IPS-18a (cell line): Measurements from ENCODE around the gene CIITA.
"Not testable (repeated sequence)": the region's sequence is repeated elsewhere in the genome, so short reads cannot be mapped to it uniquely, and the experiment has no call there.

Experiments
- H3K27ac ChIP-seq: one replicate; pipeline ENCODE4 v1.5.1; 2013; ENCODE audit warnings: low read length
- H3K27me3 ChIP-seq: one replicate; pipeline ENCODE4 v1.6.1; 2013; ENCODE audit warnings: mild to moderate bottlenecking, low read length; ENCODE audit not compliant: control insufficient read depth, insufficient read depth
- H3K36me3 ChIP-seq: one replicate; pipeline ENCODE4 v1.6.1; 2013; ENCODE audit warnings: low read depth, low read length; ENCODE audit not compliant: control insufficient read depth
- H3K4me1 ChIP-seq: one replicate; pipeline ENCODE4 v1.6.1; 2013; ENCODE audit warnings: low read depth, low read length; ENCODE audit not compliant: control insufficient read depth
- H3K4me3 ChIP-seq: one replicate; pipeline ENCODE4 v1.5.1; 2013; ENCODE audit warnings: low read length
- H3K9ac ChIP-seq: one replicate; pipeline ENCODE4 v1.6.1; 2013; ENCODE audit warnings: mild to moderate bottlenecking, low read length, moderate library complexity
- H3K9me3 ChIP-seq: one replicate; pipeline ENCODE4 v1.6.1; 2013; ENCODE audit warnings: low read depth, low read length; ENCODE audit not compliant: control insufficient read depth

Gene CIITA

GRCh38 chr16:10926094-10926493 lies 49.1 kb downstream of the CIITA start:
- H3K9me3 ChIP-seq = no peaks in the 10 kb centered on the region
- H3K4me1 ChIP-seq = no peaks in the 10 kb centered on the region
- H3K4me3 ChIP-seq = no peak overlapping the region
- H3K27me3 ChIP-seq = no peaks in the 10 kb centered on the region
- no peak overlapping the region for H3K27ac ChIP-seq
- H3K36me3 ChIP-seq = peaks cover 18% of the 10 kb centered on the region
- H3K9ac ChIP-seq = no peak overlapping the region

DNA sequence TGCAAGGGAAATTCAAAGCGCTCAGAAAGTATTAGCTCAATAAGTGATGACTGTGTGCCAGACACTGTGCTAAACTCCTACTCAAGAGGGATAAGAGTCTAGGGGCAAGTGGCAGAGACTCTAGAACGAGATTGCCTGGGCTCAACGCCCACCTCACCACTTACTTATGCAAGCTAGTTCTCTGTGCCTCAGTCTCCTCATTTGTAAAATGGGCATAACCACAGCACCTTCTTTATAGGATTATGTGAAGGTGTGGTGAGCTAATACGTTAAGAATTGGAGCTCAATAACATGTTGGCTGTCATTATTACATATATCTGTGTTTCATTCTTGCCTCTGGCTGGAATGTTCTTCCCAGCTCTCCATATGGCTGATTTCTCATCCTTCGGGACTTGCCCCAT lies 49.9 kb downstream of the CIITA start:
- no peaks in the 10 kb centered on the region for H3K27me3 ChIP-seq
- H3K27ac ChIP-seq = no peak overlapping the region
- H3K4me3 ChIP-seq = no peak overlapping the region
- H3K36me3 ChIP-seq = peaks cover 18% of the 10 kb centered on the region
- H3K4me1 ChIP-seq = no peaks in the 10 kb centered on the region
- H3K9me3 ChIP-seq = no peaks in the 10 kb centered on the region
- no peak overlapping the region for H3K9ac ChIP-seq

DNA sequence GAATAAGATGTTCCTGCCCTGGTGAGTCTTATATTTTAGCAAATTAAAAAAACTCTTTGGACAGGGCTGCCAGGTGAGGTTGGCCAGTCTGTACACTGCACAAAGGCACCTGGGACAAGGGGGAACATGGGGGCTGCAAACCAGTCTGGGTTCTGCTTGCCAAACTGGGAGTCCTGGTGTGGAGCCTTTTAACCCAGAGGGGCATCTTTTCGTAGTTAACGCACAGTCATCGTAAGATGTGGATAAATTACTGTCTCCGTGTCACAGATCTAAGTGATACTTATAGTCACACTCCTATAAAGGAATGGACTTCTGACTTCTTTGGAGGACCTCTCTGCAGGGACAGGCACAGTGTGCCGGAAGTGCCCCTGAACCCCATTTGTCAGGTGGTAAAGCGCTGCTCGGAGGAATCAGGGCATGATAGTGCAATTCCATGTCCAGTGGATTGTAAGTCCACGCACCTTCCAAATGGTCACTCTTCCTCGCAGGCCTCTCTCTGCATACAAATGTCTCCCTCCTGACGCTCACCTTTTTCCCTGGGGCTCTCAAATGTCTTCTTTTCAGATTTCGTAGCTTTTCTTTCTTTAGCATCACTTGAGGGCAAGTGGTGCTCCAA lies 50.6 kb downstream of the CIITA start:
- Histone ChIP-seq H3K4me3 (no peak overlapping the region), H3K36me3 (peaks cover 18% of the 10 kb centered on the region), H3K9ac (no peak overlapping the region), H3K4me1 (no peaks in the 10 kb centered on the region), H3K27ac (no peak overlapping the region), H3K9me3 (no peaks in the 10 kb centered on the region), H3K27me3 (no peaks in the 10 kb centered on the region)

- peaks cover 18% of the 10 kb centered on the region for H3K36me3 ChIP-seq
- not testable (repeated sequence) for H3K9ac ChIP-seq, H3K27ac ChIP-seq, H3K4me1 ChIP-seq, H3K4me3 ChIP-seq, H3K27me3 ChIP-seq, H3K9me3 ChIP-seq
Measured at GRCh38 chr16:10929097-10929496, 52.1 kb downstream of the CIITA start.

DNA sequence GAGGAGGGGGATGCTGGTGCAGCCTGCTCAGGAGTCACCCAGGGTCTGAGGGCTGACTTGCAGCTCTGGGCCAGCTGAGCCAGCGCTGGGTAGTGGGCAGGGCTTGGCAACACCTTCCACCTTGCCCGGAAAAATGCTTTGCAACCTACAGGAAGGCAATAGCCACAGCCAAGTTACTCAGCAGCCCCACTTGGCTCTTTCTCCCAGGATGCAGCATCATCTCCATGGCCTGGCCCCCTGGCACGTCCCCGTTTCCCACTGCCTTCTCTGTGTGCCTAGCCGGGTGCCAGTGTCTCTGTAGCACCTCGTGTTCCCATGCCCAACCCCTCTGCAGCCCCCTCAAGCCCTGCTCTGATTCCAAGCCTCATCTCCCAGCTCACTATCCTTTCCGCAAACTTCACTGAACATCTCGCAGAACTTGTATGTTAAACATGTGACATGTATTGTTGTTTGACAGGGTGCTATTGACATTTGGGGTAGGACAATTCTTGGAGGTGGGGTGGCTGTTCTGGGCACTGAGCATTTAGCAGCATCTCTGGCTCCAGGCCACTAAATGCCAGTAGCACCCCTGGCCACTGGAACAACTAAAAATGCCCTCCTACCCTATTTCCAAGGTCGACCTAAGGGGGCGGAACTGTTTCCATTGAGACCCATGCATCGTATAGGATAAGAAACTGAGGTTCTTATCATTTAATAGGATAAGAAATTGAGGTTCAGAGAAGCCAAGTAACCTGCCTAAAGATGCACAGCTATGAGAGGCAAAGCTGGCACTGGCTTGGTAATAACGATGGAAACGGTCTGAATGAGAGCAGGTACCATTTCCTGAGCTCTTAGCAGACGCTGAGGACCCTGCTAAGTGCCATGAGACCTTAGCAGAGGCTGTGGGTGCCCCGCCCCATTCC lies 53.1 kb downstream of the CIITA start:
- Histone ChIP-seq H3K36me3 (peaks cover 18% of the 10 kb centered on the region), H3K27ac (no peak overlapping the region), H3K4me3 (no peak overlapping the region), H3K9ac (no peak overlapping the region), H3K27me3 (no peaks in the 10 kb centered on the region), H3K9me3 (no peaks in the 10 kb centered on the region), H3K4me1 (no peaks in the 10 kb centered on the region)

DNA sequence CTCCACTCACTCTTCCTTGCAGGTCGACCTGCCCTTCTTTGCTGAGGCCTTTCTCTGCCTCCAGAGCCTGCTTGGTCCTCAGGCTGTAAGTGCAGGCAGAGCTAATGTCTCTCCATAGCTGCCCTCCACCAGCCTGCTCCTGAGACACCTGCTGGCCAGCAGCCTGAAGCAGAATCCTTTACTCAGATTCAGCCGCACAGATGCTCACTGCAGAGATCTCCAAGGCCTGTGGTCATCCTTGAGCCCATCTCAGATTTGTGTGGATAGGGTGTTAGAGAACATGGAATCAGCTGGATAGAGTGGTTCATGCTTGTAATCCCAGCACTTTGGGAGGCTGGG lies 53.7 kb downstream of the CIITA start:
- peaks cover 18% of the 10 kb centered on the region for H3K36me3 ChIP-seq
- no peaks in the 10 kb centered on the region for H3K27me3 ChIP-seq
- H3K9ac ChIP-seq = no peak overlapping the region
- no peaks in the 10 kb centered on the region for H3K4me1 ChIP-seq
- H3K27ac ChIP-seq = no peak overlapping the region
- no peak overlapping the region for H3K4me3 ChIP-seq
- no peaks in the 10 kb centered on the region for H3K9me3 ChIP-seq

- Histone ChIP-seq H3K27me3 (no peaks in the 10 kb centered on the region), H3K9me3 (no peaks in the 10 kb centered on the region), H3K9ac (no peak overlapping the region), H3K4me1 (no peaks in the 10 kb centered on the region), H3K36me3 (peaks cover 18% of the 10 kb centered on the region), H3K27ac (no peak overlapping the region), H3K4me3 (no peak overlapping the region)
Measured at GRCh38 chr16:10931134-10931533, 54.1 kb downstream of the CIITA start.

- H3K9ac ChIP-seq = no peak overlapping the region
- no peaks in the 10 kb centered on the region for H3K9me3 ChIP-seq
- no peaks in the 10 kb centered on the region for H3K4me1 ChIP-seq
- peaks cover 18% of the 10 kb centered on the region for H3K36me3 ChIP-seq
- no peak overlapping the region for H3K4me3 ChIP-seq
- H3K27me3 ChIP-seq = no peaks in the 10 kb centered on the region
- no peak overlapping the region for H3K27ac ChIP-seq
Measured at GRCh38 chr16:10931977-10932632, 55.1 kb downstream of the CIITA start.

DNA sequence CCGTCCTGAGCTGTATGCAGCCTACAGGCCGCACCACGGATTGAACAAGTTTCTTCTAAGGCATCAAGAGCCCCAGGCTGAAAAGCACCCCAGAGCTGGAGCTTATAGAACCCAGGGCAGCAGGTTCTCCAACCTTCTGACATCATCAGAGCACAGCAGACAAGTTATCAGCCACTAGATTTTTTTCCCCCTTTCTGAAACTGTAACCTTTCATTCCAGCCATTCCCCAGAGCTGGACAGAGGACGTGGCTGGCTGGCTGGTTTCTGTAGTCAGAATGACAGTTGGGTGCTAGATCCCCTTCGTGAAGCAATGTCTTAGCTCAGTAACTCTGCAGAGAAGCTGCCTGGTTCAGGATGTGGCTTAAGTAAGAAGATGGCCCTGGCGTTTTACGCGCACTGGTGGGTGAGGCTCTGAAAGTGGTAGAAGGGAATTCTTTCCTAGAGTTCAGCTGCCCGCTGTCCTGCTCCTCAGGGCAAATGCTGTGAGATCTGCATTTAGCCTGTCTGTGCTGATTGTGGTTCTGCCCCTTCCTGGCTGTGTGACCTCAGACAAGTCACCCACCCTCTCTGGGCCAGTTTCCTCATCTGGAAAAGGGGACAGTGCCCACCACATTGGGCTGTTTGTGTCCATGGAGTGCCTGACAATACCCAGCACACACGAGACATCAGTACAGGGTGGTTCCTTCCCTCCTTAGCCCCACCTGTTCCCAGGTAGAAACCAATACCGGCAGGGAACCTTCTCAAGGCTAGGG lies 56.1 kb downstream of the CIITA start:
- Histone ChIP-seq H3K27ac (no peak overlapping the region), H3K9ac (no peak overlapping the region), H3K4me3 (no peak overlapping the region), H3K4me1 (no peaks in the 10 kb centered on the region), H3K27me3 (no peaks in the 10 kb centered on the region), H3K9me3 (no peaks in the 10 kb centered on the region), H3K36me3 (peaks cover 7% of the 10 kb centered on the region)

DNA sequence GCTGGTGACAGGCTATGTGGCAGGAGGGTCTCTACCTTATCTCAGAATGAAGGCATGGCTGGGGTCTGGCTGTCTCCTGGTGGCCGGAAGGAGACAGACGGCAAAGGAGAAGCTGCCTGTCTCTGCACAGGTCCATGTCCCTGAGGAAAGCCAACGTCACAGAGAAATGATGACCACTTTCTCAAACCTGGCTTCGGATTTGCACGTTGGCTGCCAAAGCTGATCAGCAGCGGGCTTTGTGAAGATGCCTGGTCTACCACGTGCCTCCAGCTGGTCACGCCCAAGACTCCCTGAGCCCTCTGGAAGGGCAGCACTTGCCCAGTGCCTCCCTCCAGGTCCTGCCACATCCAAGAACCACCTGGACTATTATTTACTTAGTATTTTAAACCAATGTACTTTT lies 56.9 kb downstream of the CIITA start:
- no peaks in the 10 kb centered on the region for H3K27me3 ChIP-seq
- peaks cover 2% of the 10 kb centered on the region for H3K36me3 ChIP-seq
- no peak overlapping the region for H3K9ac ChIP-seq
- no peaks in the 10 kb centered on the region for H3K4me1 ChIP-seq
- H3K4me3 ChIP-seq = no peak overlapping the region
- H3K9me3 ChIP-seq = no peaks in the 10 kb centered on the region
- H3K27ac ChIP-seq = no peak overlapping the region

DNA sequence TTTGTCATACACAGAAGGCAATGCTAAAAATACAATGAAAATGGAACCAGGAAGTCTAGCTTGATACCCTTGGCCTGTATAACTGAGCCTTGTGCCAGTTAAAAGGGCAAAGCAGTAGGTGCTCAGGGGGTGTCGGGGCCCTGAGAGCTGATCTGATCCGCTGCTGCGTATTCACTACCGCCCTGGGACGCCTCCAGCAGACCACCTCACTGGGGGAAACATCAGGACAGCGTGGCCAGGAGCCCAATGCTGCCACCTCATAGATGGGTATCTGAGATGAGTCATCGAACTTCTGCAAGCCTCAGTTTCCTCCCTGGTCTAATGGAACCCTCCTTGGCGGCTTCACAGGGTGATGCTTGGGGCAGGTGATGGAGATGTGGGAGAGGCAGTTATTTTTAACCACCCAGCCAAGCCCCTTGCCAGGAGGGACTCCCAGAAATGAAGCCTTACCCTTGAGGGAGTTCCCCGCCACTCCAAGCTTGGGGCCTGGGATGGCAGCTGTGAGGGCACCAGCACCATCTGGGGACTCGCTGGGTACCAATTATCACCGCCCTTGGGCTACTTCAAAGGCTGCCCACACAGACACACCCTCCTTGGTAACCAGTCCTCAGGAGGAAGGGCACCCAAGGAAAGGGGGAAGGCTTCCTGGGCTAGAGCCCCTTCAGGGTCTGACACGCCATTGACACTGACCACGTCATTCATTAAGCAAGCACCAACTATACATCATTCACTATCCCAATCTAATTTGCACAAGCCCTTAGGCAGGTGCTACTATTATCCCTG lies 57.5 kb downstream of the CIITA start:
- Histone ChIP-seq H3K27ac (no peak overlapping the region), H3K4me1 (no peaks in the 10 kb centered on the region), H3K9me3 (no peaks in the 10 kb centered on the region), H3K27me3 (no peaks in the 10 kb centered on the region), H3K4me3 (no peak overlapping the region), H3K9ac (no peak overlapping the region), H3K36me3 (no peaks in the 10 kb centered on the region)
